Gastroesophageal sphincter (tissue), 4 donors: ENCODE results near the gene HIVEP3. TPM values are rescaled to one million over a fixed set of nuclear protein-coding genes. Genes with fewer than 3 reads are reported as not detected.

Experiments used
- ATAC-seq: fragments of 150-250 bp; one replicate; pipeline ENCODE4 v1.9.1; 2016; ENCODE audit warnings: mild to moderate bottlenecking, moderate library complexity
- H3K27ac ChIP-seq, 4 donors: fragments of 200-600 bp; sonication (generic) in 3 of 4; 1 replicate in 3 of 4; 2 replicates in 1 of 4; pipeline ENCODE4 v1.5.1; 2016 to 2019
- H3K27me3 ChIP-seq: fragments of 200-600 bp; sonication (generic); one replicate; pipeline ENCODE4 v1.5.1; 2019
- H3K36me3 ChIP-seq, 2 donors: fragments of 200-600 bp; sonication (generic); one replicate each; pipeline ENCODE4 v1.5.1; 2019; ENCODE audit warnings: control low read depth in 1 of 2
- H3K4me1 ChIP-seq, 3 donors: fragments of 200-600 bp; sonication (generic); 1 replicate in 2 of 3; 2 replicates in 1 of 3; pipeline ENCODE4 v1.5.1; 2016 to 2019; ENCODE audit warnings: control low read depth in 2 of 3
- H3K4me3 ChIP-seq, 2 donors: fragments of 200-600 bp; sonication (generic); one replicate each; pipeline ENCODE4 v1.5.1; 2019; ENCODE audit warnings: mild to moderate bottlenecking in 1 of 2, moderate library complexity in 1 of 2
- H3K9me3 ChIP-seq, 3 donors: fragments of 200-600 bp; sonication (generic); one replicate each; pipeline ENCODE4 v1.5.1; 2017 to 2019; ENCODE audit warnings: control low read depth in 2 of 3
- EP300 ChIP-seq: sonication (generic); formaldehyde crosslinking; IDR thresholded peaks from one replicate; pipeline ENCODE4 v1.6.1; 2017; ENCODE audit warnings: antibody characterized with exemption, mild to moderate bottlenecking
- POLR2A ChIP-seq, 2 donors: fragments of 450-650 bp; IDR thresholded peaks; one replicate each; pipeline ENCODE4 v1.6.1; 2017; ENCODE audit warnings: antibody characterized with exemption in 2 of 2, mild to moderate bottlenecking in 2 of 2, moderate library complexity in 1 of 2
- POLR2AphosphoS5 ChIP-seq: sonication (generic); formaldehyde crosslinking; IDR thresholded peaks from one replicate; pipeline ENCODE4 v1.6.1; 2017; ENCODE audit warnings: antibody characterized with exemption
- WGBS, 2 donors: methylation state at CpG; one replicate each; pipeline ENCODE4 v1.1.5; 2018; ENCODE audit warnings: low coverage in 1 of 2; 5-methylcytosine and 5-hydroxymethylcytosine counted together
- total RNA-seq, 4 donors: library from RNA; depleted of rRNA; stranded (reverse); fragments of >200 nt; gene quantifications; one replicate each; pipeline ENCODE4 v1.1.0, GENCODE V29; 2016
- TF ChIP-seq, protein P1 (sequence below), 4 experiments: fragments of 200-600 bp in 2 of 4; fragments of 450-650 bp in 2 of 4; sonication (generic) in 1 of 4; IDR thresholded peaks; one replicate each; pipeline ENCODE4 v1.5.1; 2017 to 2019; ENCODE audit warnings: antibody characterized with exemption in 4 of 4, mild to moderate bottlenecking in 2 of 4, moderate library complexity in 2 of 4

HIVEP3 gene
- total RNA-seq, 4 donors from 2014 or later: 1.9 to 3.8 (median 2.8) TPM

DNA sequence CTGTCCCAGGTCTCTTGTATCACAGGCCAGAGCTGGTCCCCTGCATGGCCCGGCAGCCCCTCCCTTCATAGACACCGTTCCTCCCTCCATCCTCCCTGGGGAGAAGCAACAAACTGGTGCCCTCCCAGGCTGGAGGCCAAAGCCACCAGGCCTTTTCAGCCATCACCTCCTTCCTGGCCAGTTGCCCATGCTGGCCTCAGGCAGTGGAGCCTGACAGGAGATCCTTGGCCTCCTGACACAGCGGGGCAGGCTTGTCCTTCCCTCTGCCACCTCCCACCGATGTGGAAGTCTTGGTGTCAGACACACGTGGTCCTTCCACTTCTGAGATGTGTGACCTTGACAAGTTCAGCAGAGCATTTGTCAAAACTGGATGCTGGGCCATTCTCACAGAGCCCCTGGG is 206.0 kb downstream of the HIVEP3 start:
- Histone ChIP-seq H3K4me1 (no peaks in the 10 kb centered on the region), H3K27ac (no peak overlapping the region), H3K9me3 (no peaks in the 10 kb centered on the region), H3K36me3 (no peaks in the 10 kb centered on the region), H3K4me3 (no peak overlapping the region), H3K27me3 (no peaks in the 10 kb centered on the region)
- no peak for ATAC-seq
- 80% methylated on average over 1 of the region's 5 CpGs; no CpG with 5 or more reads in 1 of the 2 donors for WGBS, 2 donors
- TF ChIP-seq EP300 (no peak), POLR2A (IDR thresholded peaks at IDR 0.05) (no peak), POLR2AphosphoS5 (no peak)
- TF ChIP-seq, protein P1, sequence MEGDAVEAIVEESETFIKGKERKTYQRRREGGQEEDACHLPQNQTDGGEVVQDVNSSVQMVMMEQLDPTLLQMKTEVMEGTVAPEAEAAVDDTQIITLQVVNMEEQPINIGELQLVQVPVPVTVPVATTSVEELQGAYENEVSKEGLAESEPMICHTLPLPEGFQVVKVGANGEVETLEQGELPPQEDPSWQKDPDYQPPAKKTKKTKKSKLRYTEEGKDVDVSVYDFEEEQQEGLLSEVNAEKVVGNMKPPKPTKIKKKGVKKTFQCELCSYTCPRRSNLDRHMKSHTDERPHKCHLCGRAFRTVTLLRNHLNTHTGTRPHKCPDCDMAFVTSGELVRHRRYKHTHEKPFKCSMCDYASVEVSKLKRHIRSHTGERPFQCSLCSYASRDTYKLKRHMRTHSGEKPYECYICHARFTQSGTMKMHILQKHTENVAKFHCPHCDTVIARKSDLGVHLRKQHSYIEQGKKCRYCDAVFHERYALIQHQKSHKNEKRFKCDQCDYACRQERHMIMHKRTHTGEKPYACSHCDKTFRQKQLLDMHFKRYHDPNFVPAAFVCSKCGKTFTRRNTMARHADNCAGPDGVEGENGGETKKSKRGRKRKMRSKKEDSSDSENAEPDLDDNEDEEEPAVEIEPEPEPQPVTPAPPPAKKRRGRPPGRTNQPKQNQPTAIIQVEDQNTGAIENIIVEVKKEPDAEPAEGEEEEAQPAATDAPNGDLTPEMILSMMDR (IDR thresholded peaks at IDR 0.05): no peak

DNA sequence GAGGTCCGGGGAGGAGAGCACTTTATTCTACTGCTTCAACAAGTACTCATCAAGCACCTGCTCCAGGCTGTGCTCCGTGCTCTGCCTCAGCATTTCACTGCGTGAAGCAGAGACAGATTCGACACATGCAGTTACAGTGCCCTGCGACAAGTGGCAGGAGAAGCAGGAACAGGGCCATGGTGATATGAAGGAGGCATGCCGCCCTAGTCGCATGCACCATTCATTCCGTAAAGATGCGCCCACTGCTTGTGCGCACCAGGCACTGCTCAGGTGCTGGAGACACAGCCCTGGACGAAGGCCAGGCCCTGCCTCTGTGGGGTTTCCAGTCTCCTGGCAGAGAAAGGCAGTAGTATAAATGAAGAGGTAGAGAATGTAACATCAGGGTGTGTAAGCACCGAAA is 206.6 kb downstream of the HIVEP3 start:
- Histone ChIP-seq H3K4me1 (no peaks in the 10 kb centered on the region), H3K4me3 (no peak overlapping the region), H3K36me3 (no peaks in the 10 kb centered on the region), H3K27ac (no peak overlapping the region), H3K27me3 (no peaks in the 10 kb centered on the region), H3K9me3 (no peaks in the 10 kb centered on the region)
- WGBS, 2 donors: 89% methylated on average over 9 of the region's 12 CpGs; no CpG with 5 or more reads in 1 of the 2 donors
- no peak for ATAC-seq
- TF ChIP-seq POLR2AphosphoS5: no peak

DNA sequence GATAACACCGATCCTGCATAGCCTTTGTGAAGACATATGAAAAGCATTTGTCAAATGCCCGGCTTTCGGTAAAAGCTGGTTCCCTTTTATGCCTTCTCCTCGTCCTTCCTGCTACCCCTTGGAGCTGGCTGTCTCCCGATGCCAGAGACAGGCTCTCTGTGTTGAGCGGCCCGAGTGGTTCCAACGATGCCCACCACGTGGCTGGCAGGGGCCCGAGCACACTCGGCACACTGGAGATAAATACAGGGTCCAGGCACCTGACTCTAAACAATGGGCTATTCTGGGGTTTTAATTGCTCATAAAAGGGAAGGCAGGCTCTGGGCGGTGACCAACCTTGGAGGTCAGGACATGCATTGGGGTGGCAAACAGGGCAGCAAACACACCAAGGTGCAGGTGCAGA is 207.1 kb downstream of the HIVEP3 start:
- 80% methylated on average over 1 of the region's 12 CpGs; no CpG with 5 or more reads in 1 of the 2 donors for WGBS, 2 donors
- Histone ChIP-seq H3K4me1 (no peaks in the 10 kb centered on the region), H3K9me3 (no peaks in the 10 kb centered on the region), H3K36me3 (no peaks in the 10 kb centered on the region), H3K27me3 (no peaks in the 10 kb centered on the region), H3K27ac (no peak overlapping the region), H3K4me3 (no peak overlapping the region)
- ATAC-seq: no peak
- TF ChIP-seq, protein P1 (IDR thresholded peaks at IDR 0.05): no peak
- no peak for TF ChIP-seq EP300
- TF ChIP-seq POLR2A (IDR thresholded peaks at IDR 0.05): no peak
- TF ChIP-seq POLR2AphosphoS5: no peak

DNA sequence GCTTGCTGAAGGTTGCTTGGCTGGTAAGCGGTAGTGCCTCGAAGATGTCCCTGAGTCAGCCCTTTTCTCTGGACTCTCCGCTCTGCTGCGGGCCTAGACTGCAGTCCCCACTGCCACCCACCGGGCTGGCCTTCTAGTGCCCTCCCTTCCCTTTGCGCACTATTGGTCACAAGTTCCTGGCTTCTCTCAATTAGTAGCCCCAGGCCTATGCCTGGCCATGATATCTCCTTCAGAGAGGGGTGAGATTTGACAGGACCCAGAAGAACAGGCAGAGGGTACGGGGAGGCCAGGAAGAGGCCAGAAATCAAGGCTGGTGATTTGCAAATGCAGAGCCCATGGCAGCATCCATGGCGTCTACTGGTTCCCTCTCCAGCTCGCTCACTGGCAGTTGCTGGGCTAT is 207.7 kb downstream of the HIVEP3 start:
- H3K27me3 ChIP-seq: no peaks in the 10 kb centered on the region
- no peak for ATAC-seq
- 83 to 96% methylated on average over 1 to 9 of the region's 9 CpGs for WGBS, 2 donors
- TF ChIP-seq, protein P1 (IDR thresholded peaks at IDR 0.05): no peak
- TF ChIP-seq POLR2AphosphoS5: no peak
- TF ChIP-seq POLR2A (IDR thresholded peaks at IDR 0.05): no peak
- TF ChIP-seq EP300: no peak
- H3K36me3 ChIP-seq: no peaks in the 10 kb centered on the region
- no peak overlapping the region for H3K27ac ChIP-seq
- no peaks in the 10 kb centered on the region for H3K9me3 ChIP-seq
- no peak overlapping the region for H3K4me3 ChIP-seq
- no peaks in the 10 kb centered on the region for H3K4me1 ChIP-seq

DNA sequence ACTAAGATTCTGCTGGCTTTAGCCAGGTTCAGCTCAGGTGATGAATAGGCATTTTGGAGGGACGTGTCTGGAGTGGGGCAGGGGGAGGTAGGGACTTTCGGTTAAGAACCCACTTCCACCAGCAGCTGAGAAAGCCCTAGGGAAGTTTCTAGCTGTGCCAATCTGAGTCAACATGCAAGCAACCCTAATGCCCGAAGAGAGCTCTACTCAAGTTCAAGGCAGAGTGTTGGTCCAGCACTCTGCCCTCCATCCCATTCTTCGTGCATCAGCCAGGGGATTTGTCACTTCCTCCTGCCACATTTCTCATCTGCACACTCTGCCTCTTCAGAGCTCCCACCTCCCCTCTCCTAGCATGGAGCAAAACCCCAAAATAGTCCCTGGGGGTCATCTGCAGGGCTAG is 208.8 kb downstream of the HIVEP3 start:
- H3K4me1 ChIP-seq: no peaks in the 10 kb centered on the region
- TF ChIP-seq EP300 (no peak), POLR2A (IDR thresholded peaks at IDR 0.05) (no peak), POLR2AphosphoS5 (no peak)
- TF ChIP-seq, protein P1 (IDR thresholded peaks at IDR 0.05): no peak
- H3K27ac ChIP-seq: no peak overlapping the region
- WGBS, 2 donors: 79 to 87% methylated on average over 2 to 3 of the region's 4 CpGs
- no peak for ATAC-seq
- no peak overlapping the region for H3K4me3 ChIP-seq
- H3K27me3 ChIP-seq: no peaks in the 10 kb centered on the region
- no peaks in the 10 kb centered on the region for H3K36me3 ChIP-seq
- H3K9me3 ChIP-seq: no peaks in the 10 kb centered on the region
